ENCODE data around the gene SLC6A19.
A peak's percentile ranks its signal among the peaks of the same experiment; 100 is the strongest.

The SLC6A19 gene

GRCh38 chr5:1158647-1159340 is 42.6 kb upstream of the SLC6A19 start:
- TF ChIP-seq ZNF335 (tag by site-specific recombination; conservative IDR thresholded peaks at IDR 0.05) (no peak), ZNF585B (tag by site-specific recombination; IDR thresholded peaks at IDR 0.05) (0 out of 2 replicates have a peak, but pooled peaks have one; percentile 9)
- H3K27ac ChIP-seq (ENCODE audit: extremely low read depth, low read depth, low read length): no peak overlapping the region
- no peak overlapping the region for H3K4me3 ChIP-seq (ENCODE audit: low read depth, low read length)
- H3K4me1 ChIP-seq (ENCODE audit: control insufficient read depth, insufficient read depth, low read length): no peaks in the 10 kb centered on the region; the same call in 1 of the 2 replicates
- H3K9me3 ChIP-seq (ENCODE audit: control insufficient read depth, insufficient read depth, low read depth, low read length): no peaks in the 10 kb centered on the region
- POLR2A ChIA-PET: no interaction called here
- no peaks in the 10 kb centered on the region for H3K36me3 ChIP-seq (ENCODE audit: control insufficient read depth in 2 of 2, insufficient read depth in 1 of 2, low read length in 2 of 2)
- CTCF ChIA-PET: interaction anchor here (0.7 kb wide), 1 partner anchor 579 kb away, joined by 3 read pairs; no protein-coding TSS in a partner anchor

GRCh38 chr5:1159341-1159675 is 42.1 kb upstream of the SLC6A19 start:
- ChIA-PET POLR2A (no interaction called here), CTCF (interaction anchor here (0.7 kb wide), 1 partner anchor 579 kb away, joined by 3 read pairs; no protein-coding TSS in a partner anchor)
- Histone ChIP-seq H3K4me3 (ENCODE audit: low read depth, low read length) (no peak overlapping the region), H3K36me3 (ENCODE audit: control insufficient read depth in 2 of 2, insufficient read depth in 1 of 2, low read length in 2 of 2) (no peaks in the 10 kb centered on the region), H3K9me3 (ENCODE audit: control insufficient read depth, insufficient read depth, low read depth, low read length) (no peaks in the 10 kb centered on the region), H3K27ac (ENCODE audit: extremely low read depth, low read depth, low read length) (no peak overlapping the region), H3K4me1 (ENCODE audit: control insufficient read depth, insufficient read depth, low read length) (no peaks in the 10 kb centered on the region; the same call in 1 of the 2 replicates)
- TF ChIP-seq ZNF423 (tag by site-specific recombination; IDR thresholded peaks at IDR 0.05) (no peak), ZNF521 (tag by site-specific recombination; IDR thresholded peaks at IDR 0.05) (no peak), ZNF416 (tag by site-specific recombination; IDR thresholded peaks at IDR 0.05) (no peak), ZBTB48 (tag by site-specific recombination; IDR thresholded peaks at IDR 0.05) (no peak), PBX3 (CRISPR knock-in tag; IDR thresholded peaks at IDR 0.05) (no peak), ZNF623 (tag by site-specific recombination; IDR thresholded peaks at IDR 0.05) (no peak), MEIS1 (CRISPR knock-in tag; IDR thresholded peaks at IDR 0.05; ENCODE audit: borderline replicate concordance) (no peak), BCL6B (tag by site-specific recombination; IDR thresholded peaks at IDR 0.05) (no peak), SP7 (tag by site-specific recombination; IDR thresholded peaks at IDR 0.05) (no peak), ZNF645 (tag by site-specific recombination; IDR thresholded peaks at IDR 0.05) (no peak), ZNF146 (tag by site-specific recombination; IDR thresholded peaks at IDR 0.05) (no peak), ZNF426 (tag by site-specific recombination; IDR thresholded peaks at IDR 0.05) (no peak)

- no peaks in the 10 kb centered on the region; the same call in 1 of the 2 replicates for H3K4me1 ChIP-seq (ENCODE audit: control insufficient read depth, insufficient read depth, low read length)
- H3K27ac ChIP-seq (ENCODE audit: extremely low read depth, low read depth, low read length): no peak overlapping the region
- no peak overlapping the region for H3K4me3 ChIP-seq (ENCODE audit: low read depth, low read length)
- TF ChIP-seq ZNF366 (tag by site-specific recombination; conservative IDR thresholded peaks at IDR 0.05) (peak; percentile 84), ZIC2 (tag by site-specific recombination; IDR thresholded peaks at IDR 0.05) (peak; percentile 62; the same call in 1 of the 2 replicates), ZNF202 (tag by site-specific recombination; IDR thresholded peaks at IDR 0.05; ENCODE audit: borderline replicate concordance) (0 out of 2 replicates have a peak, but pooled peaks have one; percentile 51), ZNF544 (tag by site-specific recombination; IDR thresholded peaks at IDR 0.05) (no peak), PRDM1 (tag by site-specific recombination; IDR thresholded peaks at IDR 0.05) (peak; percentile 50)
- ChIA-PET POLR2A (no interaction called here), CTCF (interaction anchor here (0.7 to 2.1 kb wide), 2 partner anchors 19 to 580 kb away, joined by 3 to 9 read pairs; no protein-coding TSS in a partner anchor)
- H3K9me3 ChIP-seq (ENCODE audit: control insufficient read depth, insufficient read depth, low read depth, low read length): no peaks in the 10 kb centered on the region
- no peaks in the 10 kb centered on the region for H3K36me3 ChIP-seq (ENCODE audit: control insufficient read depth in 2 of 2, insufficient read depth in 1 of 2, low read length in 2 of 2)
These were observed 41.5 kb upstream of the SLC6A19 start for GRCh38 chr5:1159774-1160406.
